HG03108 (cell line): ENCODE results near the gene FSD1.
"Not testable (repeated sequence)": the region's sequence is repeated elsewhere in the genome, so short reads cannot be mapped to it uniquely, and the experiment has no call there.

ENCODE experiments used
- ATAC-seq: cut with Tn5 transposase; IDR thresholded peaks from one replicate; pipeline ENCODE4 v1.9.1; 2021; ENCODE audit warnings: moderate library complexity; ENCODE audit not compliant: unreplicated experiment

FSD1 gene

GRCh38 chr19:4304538-4305256, at the start of gene FSD1:
Gene FSD1 (plus strand): TSS chr19:4304598. CDS start chr19:4304747, 149 bp downstream.
- no peak for ATAC-seq

DNA sequence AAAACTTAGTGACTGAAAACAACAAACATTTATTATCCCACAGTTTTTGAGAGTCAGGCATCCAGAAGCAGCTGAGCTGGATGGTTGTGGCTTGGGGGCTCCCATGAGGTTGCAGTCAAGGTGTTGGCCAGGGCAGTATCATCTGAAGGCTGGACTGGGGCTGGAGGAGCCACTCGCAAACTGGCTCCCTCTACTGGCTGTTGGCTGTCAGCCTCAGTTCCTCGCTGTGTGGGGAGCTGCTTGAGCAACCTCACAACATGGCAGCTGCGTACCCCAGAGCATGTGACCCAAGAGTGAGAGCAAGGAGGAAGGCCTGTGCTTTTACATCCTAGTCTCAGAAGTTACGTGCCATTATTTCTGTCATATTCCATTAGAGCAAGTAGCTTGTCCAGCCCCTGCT, 47.8 kb upstream of the FSD1 start:
- ATAC-seq, result no peak

DNA sequence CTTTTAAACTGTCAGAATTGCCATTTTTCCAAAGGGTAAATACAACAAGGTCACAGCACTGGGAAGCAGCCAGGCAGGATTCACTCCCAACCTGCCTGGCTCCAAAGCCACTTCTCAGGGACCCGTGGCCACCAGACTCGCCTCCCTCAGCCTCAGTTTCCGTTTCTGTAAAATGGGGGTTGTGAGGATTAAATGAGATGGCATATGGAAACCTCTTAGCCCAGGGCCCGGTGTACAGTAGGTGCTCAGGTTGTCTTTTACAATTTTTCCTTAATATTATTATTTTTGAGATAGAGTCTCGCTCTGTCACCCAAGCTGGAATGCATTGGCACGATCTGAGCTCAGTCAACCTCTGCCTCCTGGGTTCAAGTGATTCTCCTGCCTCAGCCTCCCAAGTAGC, 47.4 kb upstream of the FSD1 start:
- no peak for ATAC-seq

- ATAC-seq, result no peak
Measured at GRCh38 chr19:4258181-4258580, 46.2 kb upstream of the FSD1 start.

GRCh38 chr19:4260613-4261191, 43.7 kb upstream of the FSD1 start:
- ATAC-seq, result no peak

DNA sequence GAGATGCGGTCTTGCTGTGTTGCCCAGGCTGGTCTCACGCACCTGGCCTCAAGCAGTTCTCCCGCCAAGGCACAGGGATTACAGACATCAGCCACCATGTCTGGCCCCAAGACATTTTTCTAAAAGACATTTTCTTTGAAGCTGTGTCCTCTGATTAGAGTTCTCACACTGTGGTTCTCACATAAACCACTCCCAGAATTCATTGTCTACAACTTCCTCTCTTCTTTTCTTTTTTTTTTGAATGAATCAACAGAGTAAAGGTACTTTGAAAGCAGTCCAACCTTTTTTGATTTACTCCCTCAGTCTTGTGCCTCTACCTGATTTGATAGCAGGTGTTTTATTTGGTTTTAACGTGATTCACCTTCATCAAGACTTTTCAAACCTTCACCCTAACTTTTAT, 39.6 kb upstream of the FSD1 start:
- no peak for ATAC-seq

GRCh38 chr19:4266253-4267000, 38.0 kb upstream of the FSD1 start:
- no peak for ATAC-seq

- no peak for ATAC-seq
Measured at GRCh38 chr19:4267101-4267900, 37.1 kb upstream of the FSD1 start.

GRCh38 chr19:4267901-4268815, 36.2 kb upstream of the FSD1 start:
- no peak for ATAC-seq

- ATAC-seq, result no peak
Measured at GRCh38 chr19:4268816-4269430, 35.5 kb upstream of the FSD1 start.

- ATAC-seq, result no peak
Measured at GRCh38 chr19:4272894-4273293, 31.5 kb upstream of the FSD1 start.

- ATAC-seq, result not testable (repeated sequence)
Measured at GRCh38 chr19:4274321-4274686, 30.1 kb upstream of the FSD1 start.

- no peak for ATAC-seq
Measured at GRCh38 chr19:4277191-4277696, 27.2 kb upstream of the FSD1 start.

GRCh38 chr19:4278010-4278409, 26.4 kb upstream of the FSD1 start:
- ATAC-seq, result no peak

DNA sequence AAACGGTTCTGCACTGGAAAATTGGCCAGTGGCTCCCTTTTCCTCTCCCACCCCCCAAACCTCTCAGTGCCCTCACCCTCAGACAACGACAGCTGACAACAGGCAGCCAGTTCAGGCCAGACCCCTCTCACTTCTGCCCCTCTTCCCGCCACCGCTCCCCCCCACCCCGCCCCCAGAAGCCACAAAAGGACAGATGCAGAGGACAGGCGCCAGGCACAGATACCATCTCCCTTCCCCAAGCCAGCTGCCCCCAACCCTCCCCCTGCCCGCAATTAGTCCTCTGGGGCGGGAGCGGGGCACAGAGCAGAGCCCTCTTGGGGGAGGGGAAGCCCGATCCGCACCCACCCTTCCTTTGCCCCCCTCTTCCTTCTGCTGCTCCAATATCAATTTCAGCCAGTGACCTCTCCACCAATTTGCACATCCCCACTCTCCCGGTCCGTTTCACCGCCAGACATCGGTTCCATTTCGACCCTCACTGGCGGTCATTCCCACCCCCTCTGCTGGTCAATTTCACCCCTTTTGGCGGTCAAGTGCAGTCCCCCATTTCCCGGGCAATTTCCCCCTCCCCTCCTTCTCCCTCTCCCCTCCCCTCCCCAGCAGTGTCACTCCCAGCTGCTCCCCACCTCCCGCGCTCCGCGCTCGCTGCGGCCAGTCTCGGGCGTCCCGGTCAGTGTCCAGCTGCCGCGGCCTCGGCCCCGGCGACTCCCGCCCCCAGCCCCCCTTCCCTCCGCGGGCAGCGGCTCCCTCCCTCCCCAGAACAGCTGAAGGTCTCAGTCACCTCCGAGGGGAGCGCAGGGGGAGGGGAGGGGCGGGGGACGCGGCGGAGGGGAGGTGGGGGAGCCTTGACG, 25.8 kb upstream of the FSD1 start, which contains the start of gene SHD:
Gene SHD (plus strand): TSS at position 848 of the 848 bp plus-strand sequence. CDS start 798 bp downstream, outside the sequence.
- ATAC-seq, result no peak

DNA sequence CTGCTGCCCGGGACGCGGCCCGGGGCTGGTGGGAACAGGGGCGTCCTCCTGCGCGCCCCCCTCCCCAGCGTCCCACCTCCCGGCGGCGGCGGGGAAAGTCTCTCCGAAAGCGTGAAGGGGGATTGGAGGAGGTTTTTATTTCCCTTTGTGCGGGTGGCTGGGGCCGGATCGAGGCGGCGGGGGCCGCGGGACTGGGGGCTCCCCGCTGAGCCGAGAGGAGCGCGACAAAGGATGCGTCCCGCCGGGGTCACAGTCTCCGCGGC, 25.2 kb upstream of the FSD1 start:
- ATAC-seq, result no peak

DNA sequence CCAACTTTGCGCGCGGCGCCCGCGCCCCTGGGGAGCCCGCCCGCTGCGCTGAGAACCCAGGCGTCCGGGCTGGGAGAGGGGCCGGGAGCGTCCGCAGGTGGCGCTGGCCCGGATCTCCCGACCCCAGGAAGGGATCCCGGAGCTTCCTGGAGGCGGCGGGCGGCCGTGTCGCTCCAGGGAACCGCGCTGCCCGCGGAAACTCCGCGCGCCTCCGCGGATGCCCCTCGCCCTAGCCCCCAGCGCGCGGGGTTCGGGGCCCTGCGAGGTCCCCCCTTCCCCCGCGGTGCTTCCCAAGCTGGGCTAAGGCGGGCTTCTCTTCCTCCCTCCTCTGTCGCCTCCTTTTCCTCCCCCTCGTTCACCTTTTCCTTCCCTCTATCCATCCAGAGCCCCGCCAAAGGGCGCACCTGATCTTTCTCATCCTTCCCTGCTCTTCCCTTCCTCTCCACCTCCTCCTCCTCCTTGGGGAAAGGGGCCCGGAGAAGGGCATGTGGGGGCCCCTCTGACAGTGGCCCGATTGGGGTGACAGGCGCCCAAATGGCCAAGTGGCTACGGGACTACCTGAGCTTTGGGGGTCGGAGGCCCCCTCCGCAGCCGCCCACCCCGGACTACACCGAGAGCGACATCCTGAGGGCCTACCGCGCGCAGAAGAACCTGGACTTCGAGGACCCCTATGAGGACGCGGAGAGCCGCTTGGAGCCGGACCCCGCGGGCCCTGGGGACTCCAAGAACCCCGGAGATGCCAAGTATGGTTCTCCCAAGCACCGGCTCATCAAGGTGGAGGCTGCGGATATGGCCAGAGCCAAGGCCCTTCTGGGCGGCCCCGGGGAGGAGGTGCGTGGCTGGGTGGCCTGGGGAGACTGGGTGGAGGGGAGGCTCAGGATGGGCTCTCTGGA, 24.6 kb upstream of the FSD1 start:
- ATAC-seq, result no peak
